H9 (cell line): ENCODE data around the gene CDCP1. TPM values are rescaled to one million over a fixed set of nuclear protein-coding genes. Genes with fewer than 3 reads are reported as not detected.
A peak's percentile ranks its signal among the peaks of the same experiment; 100 is the strongest.

Experiments
- DNase-seq: peaks from one replicate; pipeline ENCODE4 v3.0.0-alpha.2; 2017
- H2AFZ ChIP-seq: one replicate; pipeline ENCODE4 v1.6.1; 2013; ENCODE audit warnings: mild to moderate bottlenecking, low read length, control low read depth, moderate library complexity
- H2AK5ac ChIP-seq: 2 replicates; pipeline ENCODE4 v1.6.1; 2013; ENCODE audit warnings: low read length, control low read depth, mixed read lengths; ENCODE audit not compliant: insufficient read length
- H2BK120ac ChIP-seq: one replicate; pipeline ENCODE4 v1.6.1; 2013; ENCODE audit warnings: low read depth, mild to moderate bottlenecking, low read length, control low read depth, inconsistent platforms; ENCODE audit not compliant: poor library complexity, severe bottlenecking
- H2BK12ac ChIP-seq: 2 replicates; pipeline ENCODE4 v1.6.1; 2013; ENCODE audit warnings: low read length, control low read depth, mixed read lengths, low read depth; ENCODE audit not compliant: insufficient read length
- H2BK15ac ChIP-seq: 2 replicates; pipeline ENCODE4 v1.6.1; 2013; ENCODE audit warnings: low read depth, low read length, control low read depth
- H2BK20ac ChIP-seq: one replicate; pipeline ENCODE4 v1.6.1; 2013; ENCODE audit warnings: low read depth, mild to moderate bottlenecking, low read length, control low read depth, inconsistent platforms; ENCODE audit not compliant: poor library complexity, severe bottlenecking
- H2BK5ac ChIP-seq: 2 replicates; pipeline ENCODE4 v1.6.1; 2013; ENCODE audit warnings: low read length, control low read depth, mixed read lengths; ENCODE audit not compliant: insufficient read length
- H3K14ac ChIP-seq: 2 replicates; pipeline ENCODE4 v1.6.1; 2013; ENCODE audit warnings: low read length, control low read depth; ENCODE audit not compliant: insufficient read depth
- H3K18ac ChIP-seq: 2 replicates; pipeline ENCODE4 v1.6.1; 2013; ENCODE audit warnings: low read depth, mild to moderate bottlenecking, mixed read lengths, low read length, control low read depth; ENCODE audit not compliant: insufficient read length
- H3K23ac ChIP-seq: 2 replicates; pipeline ENCODE4 v1.6.1; 2013; ENCODE audit warnings: low read length, control low read depth, mixed read lengths, low read depth; ENCODE audit not compliant: insufficient read length
- H3K23me2 ChIP-seq: 2 replicates; pipeline ENCODE4 v1.6.1; 2013; ENCODE audit warnings: low read depth, mild to moderate bottlenecking, mixed read lengths, low read length, control low read depth; ENCODE audit not compliant: insufficient read length, poor library complexity, severe bottlenecking
- H3K27ac ChIP-seq: 2 replicates; pipeline ENCODE4 v1.5.1; 2013; ENCODE audit warnings: low read length, control low read depth, mixed read lengths, low read depth; ENCODE audit not compliant: insufficient read length
- H3K27me3 ChIP-seq: 2 replicates; pipeline ENCODE4 v1.6.1; 2013; ENCODE audit warnings: low read length, control low read depth, inconsistent platforms; ENCODE audit not compliant: insufficient read depth
- H3K4ac ChIP-seq: 2 replicates; pipeline ENCODE4 v1.6.1; 2013; ENCODE audit warnings: low read depth, mild to moderate bottlenecking, control low read depth, inconsistent platforms, low read length, moderate library complexity
- H3K4me1 ChIP-seq: 2 replicates; pipeline ENCODE4 v1.6.1; 2013; ENCODE audit warnings: low read length, control low read depth, inconsistent platforms; ENCODE audit not compliant: insufficient read depth
- H3K4me2 ChIP-seq: 2 replicates; pipeline ENCODE4 v1.6.1; 2013; ENCODE audit warnings: low read length, control low read depth, mixed read lengths; ENCODE audit not compliant: insufficient read length, insufficient read depth
- H3K56ac ChIP-seq: 2 replicates; pipeline ENCODE4 v1.6.1; 2013; ENCODE audit warnings: low read depth, mild to moderate bottlenecking, mixed read lengths, low read length, control low read depth; ENCODE audit not compliant: insufficient read length
- H3K79me1 ChIP-seq: 2 replicates; pipeline ENCODE4 v1.6.1; 2013; ENCODE audit warnings: low read depth, mild to moderate bottlenecking, moderate library complexity, low read length, control low read depth, inconsistent platforms; ENCODE audit not compliant: insufficient read depth, poor library complexity, severe bottlenecking
- H3K79me2 ChIP-seq: 2 replicates; pipeline ENCODE4 v1.6.1; 2013; ENCODE audit warnings: low read length, control low read depth, inconsistent platforms; ENCODE audit not compliant: insufficient read depth
- H3K9ac ChIP-seq: 2 replicates; pipeline ENCODE4 v1.6.1; 2013; ENCODE audit warnings: low read length, control low read depth, mixed read lengths; ENCODE audit not compliant: insufficient read length; ENCODE audit errors: extremely low read depth
- H3K9me3 ChIP-seq: one replicate; pipeline ENCODE4 v1.6.1; 2013; ENCODE audit warnings: low read depth, low read length, inconsistent platforms; ENCODE audit not compliant: control insufficient read depth
- H3T11ph ChIP-seq: one replicate; pipeline ENCODE4 v1.6.1; 2013; ENCODE audit warnings: mild to moderate bottlenecking, low read length, control low read depth, inconsistent platforms
- H4K20me1 ChIP-seq: one replicate; pipeline ENCODE4 v1.6.1; 2013; ENCODE audit not compliant: control insufficient read depth, insufficient read length, insufficient read depth
- H4K5ac ChIP-seq: 2 replicates; pipeline ENCODE4 v1.6.1; 2013; ENCODE audit warnings: low read depth, mild to moderate bottlenecking, mixed read lengths, low read length, control low read depth; ENCODE audit not compliant: insufficient read length
- H4K8ac ChIP-seq: replicated peaks from 2 replicates; pipeline ENCODE4 v1.6.1; 2013; ENCODE audit warnings: low read length, control low read depth, mixed read lengths, low read depth; ENCODE audit not compliant: insufficient read length
- H4K91ac ChIP-seq: 2 replicates; pipeline ENCODE4 v1.6.1; 2013; ENCODE audit warnings: low read depth, mild to moderate bottlenecking, moderate library complexity, mixed read lengths, low read length, control low read depth; ENCODE audit not compliant: insufficient read length
- H3K27ac Mint-ChIP-seq, 3 experiments: 2 replicates in 2 of 3; 3 replicates in 1 of 3; pipeline ENCODE4 v1.8.0; 2020 to 2021; ENCODE audit warnings: mixed read lengths in 3 of 3, mild to moderate bottlenecking in 1 of 3, moderate library complexity in 1 of 3
- H3K27me3 Mint-ChIP-seq: 2 replicates; pipeline ENCODE4 v1.8.0; 2021; ENCODE audit warnings: low read depth, mild to moderate bottlenecking, moderate library complexity, mixed read lengths
- H3K36me3 Mint-ChIP-seq, 3 experiments: 2 replicates in 2 of 3; 3 replicates in 1 of 3; pipeline ENCODE4 v1.8.0; 2020 to 2021; ENCODE audit warnings: low read depth in 3 of 3, mixed read lengths in 3 of 3; ENCODE audit not compliant: insufficient read depth in 1 of 3
- H3K4me1 Mint-ChIP-seq, 2 experiments: 2 replicates each; pipeline ENCODE4 v1.8.0; 2020; ENCODE audit warnings: mixed read lengths in 2 of 2
- H3K4me3 Mint-ChIP-seq, 2 experiments: 2 replicates in 1 of 2; 3 replicates in 1 of 2; pipeline ENCODE4 v1.8.0; 2020 to 2021; ENCODE audit warnings: mild to moderate bottlenecking in 2 of 2, mixed read lengths in 2 of 2, moderate library complexity in 1 of 2
- H3K9me3 Mint-ChIP-seq, 2 experiments: 2 replicates in 1 of 2; 3 replicates in 1 of 2; pipeline ENCODE4 v1.8.0; 2020; ENCODE audit warnings: mild to moderate bottlenecking in 2 of 2, mixed read lengths in 2 of 2, moderate library complexity in 1 of 2
- WGBS: extraction: QIAGEN DNeasy Blood & Tissue Kit; methylation state at CpG from one replicate; pipeline ENCODE4 v1.1.7; 2013; ENCODE audit warnings: missing lambda C conversion rate, low lambda C conversion rate, mixed read lengths; ENCODE audit not compliant: insufficient read length; ENCODE audit errors: extremely low coverage; 5-methylcytosine and 5-hydroxymethylcytosine counted together
- total RNA-seq: library from RNA; stranded (reverse); gene quantifications from 2 replicates; pipeline ENCODE4 v1.2.1, GENCODE V29; 2021
- TF ChIP-seq, protein P1 (sequence below): fragments of 200-600 bp; sonication (generic); conservative IDR thresholded peaks from 3 replicates; pipeline ENCODE4 v1.8.0; 2021; ENCODE audit warnings: antibody characterized with exemption, mild to moderate bottlenecking

CDCP1 gene
- total RNA-seq, 1 experiment from 2014 or later: 12.9 TPM

DNA sequence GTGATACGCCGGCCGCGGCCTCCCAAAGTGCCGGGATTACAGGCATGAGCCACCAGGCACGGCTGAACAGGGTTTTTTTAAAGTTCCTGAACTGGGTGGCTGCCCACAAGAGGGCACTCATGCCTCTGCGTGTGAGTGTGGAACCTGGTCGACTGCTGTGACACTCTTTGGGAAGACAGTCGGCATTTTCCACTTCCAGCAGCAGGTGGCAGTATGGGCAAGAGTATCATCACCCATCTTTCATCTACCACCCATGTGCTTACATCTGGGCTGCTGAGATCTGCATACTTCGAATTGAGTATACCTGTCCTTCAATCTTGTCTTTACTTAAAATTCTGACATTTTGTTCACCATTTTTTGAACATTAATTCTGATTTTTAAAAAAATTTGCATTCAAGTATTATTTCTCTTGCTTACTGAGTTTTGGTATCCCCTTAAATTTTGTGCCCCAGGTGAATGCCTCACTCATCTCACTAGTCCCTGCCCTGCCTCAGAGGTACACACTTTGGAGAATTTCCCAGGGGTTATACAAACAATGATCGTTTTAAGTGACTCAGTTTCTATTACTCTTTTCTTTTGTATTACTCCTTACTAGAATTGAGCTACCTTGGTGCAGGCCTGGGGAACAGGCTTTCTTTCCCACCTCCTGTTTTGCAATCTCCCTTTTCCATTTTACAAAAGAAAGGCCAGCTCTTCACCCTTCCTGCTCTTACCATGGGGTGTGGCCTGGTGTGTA, 108.3 kb downstream of the CDCP1 start:
- no peak overlapping the region for H2BK5ac ChIP-seq
- TF ChIP-seq, protein P1, sequence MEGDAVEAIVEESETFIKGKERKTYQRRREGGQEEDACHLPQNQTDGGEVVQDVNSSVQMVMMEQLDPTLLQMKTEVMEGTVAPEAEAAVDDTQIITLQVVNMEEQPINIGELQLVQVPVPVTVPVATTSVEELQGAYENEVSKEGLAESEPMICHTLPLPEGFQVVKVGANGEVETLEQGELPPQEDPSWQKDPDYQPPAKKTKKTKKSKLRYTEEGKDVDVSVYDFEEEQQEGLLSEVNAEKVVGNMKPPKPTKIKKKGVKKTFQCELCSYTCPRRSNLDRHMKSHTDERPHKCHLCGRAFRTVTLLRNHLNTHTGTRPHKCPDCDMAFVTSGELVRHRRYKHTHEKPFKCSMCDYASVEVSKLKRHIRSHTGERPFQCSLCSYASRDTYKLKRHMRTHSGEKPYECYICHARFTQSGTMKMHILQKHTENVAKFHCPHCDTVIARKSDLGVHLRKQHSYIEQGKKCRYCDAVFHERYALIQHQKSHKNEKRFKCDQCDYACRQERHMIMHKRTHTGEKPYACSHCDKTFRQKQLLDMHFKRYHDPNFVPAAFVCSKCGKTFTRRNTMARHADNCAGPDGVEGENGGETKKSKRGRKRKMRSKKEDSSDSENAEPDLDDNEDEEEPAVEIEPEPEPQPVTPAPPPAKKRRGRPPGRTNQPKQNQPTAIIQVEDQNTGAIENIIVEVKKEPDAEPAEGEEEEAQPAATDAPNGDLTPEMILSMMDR: peak; percentile 98
- H3K9me3 ChIP-seq: no peaks in the 10 kb centered on the region
- H2BK120ac ChIP-seq: no peak overlapping the region
- no peak overlapping the region for H2AFZ ChIP-seq
- Mint-ChIP-seq H3K27me3 (peaks cover 62% of the 10 kb centered on the region), H3K9me3 (0 out of 5 replicates have a peak, but pooled peaks cover 0 to 2% of the 10 kb centered on the region in 2 experiments), H3K36me3 (no peaks in the 10 kb centered on the region), H3K4me3 (peak overlapping the region in 1 of 2 experiments; percentile 27; a peak in 2 of 5 replicates), H3K27ac (no peak overlapping the region), H3K4me1 (peaks cover 19 to 22% of the 10 kb centered on the region in 2 experiments)
- no peaks in the 10 kb centered on the region; the same call in 1 of the 2 replicates for H3K4me1 ChIP-seq
- no peak overlapping the region for H3K14ac ChIP-seq
- no peak overlapping the region for H4K8ac ChIP-seq
- no peak overlapping the region for H3T11ph ChIP-seq
- no peak overlapping the region for H2BK15ac ChIP-seq
- no peak overlapping the region for H3K27ac ChIP-seq
- no peak overlapping the region for H3K23ac ChIP-seq
- H3K4ac ChIP-seq: no peak overlapping the region
- no peak overlapping the region for H2BK20ac ChIP-seq
- peaks cover 4% of the 10 kb centered on the region for H3K23me2 ChIP-seq
- no peak overlapping the region for H2AK5ac ChIP-seq
- H3K4me2 ChIP-seq: no peak overlapping the region
- peak; percentile 95 for DNase-seq
- H3K56ac ChIP-seq: no peak overlapping the region
- WGBS: no CpG with 5 or more reads among the region's 11 CpGs
- no peaks in the 10 kb centered on the region for H3K79me1 ChIP-seq
- peaks cover 20% of the 10 kb centered on the region; the same call in 1 of the 2 replicates for H3K27me3 ChIP-seq
- no peak overlapping the region for H3K9ac ChIP-seq
- H3K18ac ChIP-seq: no peak overlapping the region
- H2BK12ac ChIP-seq: no peak overlapping the region
- H3K79me2 ChIP-seq: no peaks in the 10 kb centered on the region
- H4K20me1 ChIP-seq: no peaks in the 10 kb centered on the region
- no peak overlapping the region for H4K5ac ChIP-seq
- no peak overlapping the region for H4K91ac ChIP-seq
